GM12872 (cell line): Measurements from ENCODE around the gene PARP2.

ENCODE experiments used
- TF ChIP-seq, protein P1 (sequence below): IDR thresholded peaks from 3 replicates; pipeline ENCODE4 v1.5.1; 2011; ENCODE audit warnings: low read depth, mild to moderate bottlenecking, low read length, moderate library complexity; ENCODE audit not compliant: insufficient read depth

PARP2 gene

DNA sequence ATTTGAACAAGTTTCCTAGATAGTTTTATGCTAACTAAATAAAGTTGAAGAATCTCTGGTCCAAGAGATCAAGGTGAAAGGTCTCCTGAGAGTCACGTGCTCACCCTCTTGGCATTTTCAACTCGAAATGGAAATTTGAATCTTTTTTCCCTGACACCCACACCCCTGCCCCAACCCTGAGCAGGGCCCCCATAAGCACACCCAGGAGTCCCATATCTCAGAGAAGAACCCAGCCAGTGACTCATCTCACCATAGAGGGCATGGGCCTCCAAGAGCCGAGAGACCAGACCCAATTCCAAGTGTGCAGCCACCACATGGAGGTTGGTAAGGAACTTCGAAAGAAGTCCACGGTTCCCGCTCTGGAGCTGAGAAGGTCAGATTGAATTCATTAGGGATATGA is 37.2 kb downstream of the PARP2 start:
- TF ChIP-seq, protein P1, sequence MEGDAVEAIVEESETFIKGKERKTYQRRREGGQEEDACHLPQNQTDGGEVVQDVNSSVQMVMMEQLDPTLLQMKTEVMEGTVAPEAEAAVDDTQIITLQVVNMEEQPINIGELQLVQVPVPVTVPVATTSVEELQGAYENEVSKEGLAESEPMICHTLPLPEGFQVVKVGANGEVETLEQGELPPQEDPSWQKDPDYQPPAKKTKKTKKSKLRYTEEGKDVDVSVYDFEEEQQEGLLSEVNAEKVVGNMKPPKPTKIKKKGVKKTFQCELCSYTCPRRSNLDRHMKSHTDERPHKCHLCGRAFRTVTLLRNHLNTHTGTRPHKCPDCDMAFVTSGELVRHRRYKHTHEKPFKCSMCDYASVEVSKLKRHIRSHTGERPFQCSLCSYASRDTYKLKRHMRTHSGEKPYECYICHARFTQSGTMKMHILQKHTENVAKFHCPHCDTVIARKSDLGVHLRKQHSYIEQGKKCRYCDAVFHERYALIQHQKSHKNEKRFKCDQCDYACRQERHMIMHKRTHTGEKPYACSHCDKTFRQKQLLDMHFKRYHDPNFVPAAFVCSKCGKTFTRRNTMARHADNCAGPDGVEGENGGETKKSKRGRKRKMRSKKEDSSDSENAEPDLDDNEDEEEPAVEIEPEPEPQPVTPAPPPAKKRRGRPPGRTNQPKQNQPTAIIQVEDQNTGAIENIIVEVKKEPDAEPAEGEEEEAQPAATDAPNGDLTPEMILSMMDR = no peak

DNA sequence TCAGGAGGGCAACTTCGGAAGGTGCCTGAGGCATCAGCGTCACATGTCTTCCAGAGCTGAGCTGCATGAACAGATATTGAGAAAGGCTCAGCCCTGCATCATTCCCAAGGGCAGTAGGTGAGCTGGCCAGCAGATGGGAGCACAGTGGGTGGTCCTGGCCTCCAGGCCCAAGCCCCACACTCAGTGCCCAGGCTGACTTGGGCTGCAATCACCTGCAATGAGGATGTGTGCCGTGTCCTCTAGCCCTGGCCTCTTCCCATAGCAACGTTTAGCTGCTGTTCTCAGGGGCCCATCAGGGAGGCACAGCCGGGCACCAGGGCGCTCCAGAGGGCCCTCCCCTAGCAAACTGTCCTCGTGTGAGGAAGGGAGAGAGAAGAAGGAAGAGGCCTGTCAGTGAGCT is 37.9 kb downstream of the PARP2 start:
- TF ChIP-seq, protein P1 = no peak

DNA sequence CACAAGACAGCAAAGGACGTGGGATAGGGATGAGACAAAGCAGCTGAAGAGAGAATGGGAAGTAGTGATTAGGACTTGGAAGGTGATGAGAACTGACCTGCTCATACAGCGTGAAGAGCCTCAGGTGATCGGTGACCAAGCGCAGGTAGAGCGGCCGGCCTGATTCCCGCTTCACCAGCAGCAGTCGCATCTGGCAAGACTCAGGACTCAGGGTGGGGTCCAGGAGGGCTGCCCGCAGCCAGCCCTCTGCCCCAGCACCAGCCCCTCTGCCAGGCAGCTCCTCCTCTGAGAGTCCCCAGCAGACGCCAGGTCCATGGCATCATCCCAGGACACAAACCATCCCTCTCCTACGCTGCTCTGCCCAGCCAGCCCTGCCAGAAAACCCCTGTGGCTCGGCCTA is 39.1 kb downstream of the PARP2 start:
- TF ChIP-seq, protein P1 = no peak

DNA sequence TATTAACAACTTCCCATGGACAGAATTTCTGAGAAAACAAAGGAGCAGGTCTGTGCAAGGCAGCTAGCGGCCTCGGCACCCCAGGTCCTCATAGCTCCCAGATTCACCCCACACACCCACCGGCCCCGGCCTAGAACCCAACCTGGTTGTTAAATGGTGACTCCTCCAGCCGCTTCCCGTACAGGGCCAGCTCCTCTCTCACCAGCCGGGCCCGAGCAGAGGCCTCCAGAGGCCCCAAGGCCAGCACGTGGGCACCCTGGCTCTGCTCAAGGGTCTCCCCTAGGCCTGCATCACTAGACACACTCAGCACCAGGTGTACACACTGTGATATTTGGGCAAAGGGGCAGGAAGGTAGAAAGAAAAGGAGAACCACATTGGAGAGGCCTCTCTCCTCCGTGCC is 39.6 kb downstream of the PARP2 start:
- TF ChIP-seq, protein P1 = no peak

DNA sequence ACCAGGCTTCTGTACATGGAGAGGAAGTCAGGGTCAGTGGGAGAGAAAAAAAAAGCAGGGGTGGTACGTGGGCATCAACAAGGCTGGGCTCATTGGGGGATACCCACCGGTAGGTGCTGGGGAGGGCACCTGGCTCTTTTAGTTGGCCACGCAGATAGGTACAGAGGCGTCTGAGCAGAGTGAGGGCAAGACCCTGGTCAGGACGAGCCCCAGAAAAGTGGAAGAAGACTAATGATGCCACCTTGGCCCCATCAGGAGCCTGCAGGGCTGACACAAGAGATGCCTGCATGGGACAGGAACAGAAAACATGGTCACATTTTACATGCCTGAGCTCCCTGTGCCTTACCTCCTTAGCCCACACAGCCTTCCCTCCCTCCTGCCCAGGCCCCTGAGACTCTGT is 40.2 kb downstream of the PARP2 start:
- TF ChIP-seq, protein P1 = no peak

DNA sequence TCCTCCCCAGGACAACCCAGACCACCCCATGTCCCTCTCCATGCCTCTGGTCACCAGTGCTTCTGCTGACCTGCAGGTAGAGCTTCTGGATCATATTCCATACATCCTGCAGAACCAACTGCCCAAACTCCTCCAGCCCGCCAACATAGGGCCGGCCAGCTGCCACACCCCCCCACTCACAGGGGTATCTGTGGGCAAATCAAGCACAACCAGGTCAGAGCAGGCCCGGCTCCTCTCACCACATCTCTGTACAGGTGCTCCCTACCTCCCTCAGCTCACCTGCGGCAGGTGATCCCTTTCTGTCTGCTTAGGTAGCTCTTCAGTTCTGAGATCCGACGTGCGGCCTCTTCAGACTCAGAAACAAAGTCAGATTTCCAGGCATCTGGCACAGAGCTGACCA is 40.9 kb downstream of the PARP2 start:
- TF ChIP-seq, protein P1 = no peak

DNA sequence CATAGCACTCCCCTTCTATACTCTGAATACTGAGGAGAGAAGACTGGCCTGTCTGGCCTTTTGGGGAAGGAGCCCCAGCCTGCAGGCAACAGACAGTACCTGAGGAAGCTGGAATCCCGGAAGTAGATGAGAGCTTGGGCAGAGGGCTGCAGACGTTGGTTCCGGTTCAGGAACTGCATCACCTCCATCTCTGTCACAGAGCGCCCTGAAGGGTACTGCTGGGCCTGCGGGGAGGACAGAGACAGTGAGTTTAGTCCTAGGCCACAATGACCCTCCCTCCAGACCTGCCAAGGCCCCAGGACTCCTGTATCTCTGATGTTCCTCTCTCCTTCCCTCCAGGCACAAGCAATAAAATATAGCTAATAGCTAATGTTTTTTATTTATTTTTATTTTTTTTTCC is 41.5 kb downstream of the PARP2 start:
- TF ChIP-seq, protein P1 = no peak
